NCI-H1092 (cell line): ENCODE measurements around the gene NUF2.
"Not testable (repeated sequence)": the region's sequence is repeated elsewhere in the genome, so short reads cannot be mapped to it uniquely, and the experiment has no call there.

Experiments
- DNase-seq: peaks from one replicate; lab custom pipeline; 2025; lab: John Stamatoyannopoulos, UW

The NUF2 gene

GRCh38 chr1:163335216-163335615, 13.5 kb downstream of the NUF2 start:
- DNase-seq: no peak

DNA sequence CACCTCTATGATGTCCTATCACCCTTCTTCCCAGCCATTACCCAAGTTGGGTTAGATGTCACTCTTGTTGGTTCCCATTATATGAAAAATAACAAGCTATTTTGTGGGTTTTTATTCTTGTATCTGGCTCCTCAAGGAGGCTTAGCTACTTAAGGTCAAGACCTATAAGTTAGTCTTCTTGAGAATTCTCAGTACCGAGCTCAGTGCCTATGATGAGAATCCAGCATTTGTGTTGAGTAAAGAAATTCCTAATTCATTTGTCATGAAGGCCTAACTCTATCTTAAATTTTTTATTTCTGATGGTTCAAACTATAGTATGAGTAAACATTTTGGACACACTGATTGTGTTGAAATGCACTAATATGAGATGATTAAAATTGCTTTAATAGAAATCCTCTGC, 15.9 kb downstream of the NUF2 start:
- no peak for DNase-seq

DNA sequence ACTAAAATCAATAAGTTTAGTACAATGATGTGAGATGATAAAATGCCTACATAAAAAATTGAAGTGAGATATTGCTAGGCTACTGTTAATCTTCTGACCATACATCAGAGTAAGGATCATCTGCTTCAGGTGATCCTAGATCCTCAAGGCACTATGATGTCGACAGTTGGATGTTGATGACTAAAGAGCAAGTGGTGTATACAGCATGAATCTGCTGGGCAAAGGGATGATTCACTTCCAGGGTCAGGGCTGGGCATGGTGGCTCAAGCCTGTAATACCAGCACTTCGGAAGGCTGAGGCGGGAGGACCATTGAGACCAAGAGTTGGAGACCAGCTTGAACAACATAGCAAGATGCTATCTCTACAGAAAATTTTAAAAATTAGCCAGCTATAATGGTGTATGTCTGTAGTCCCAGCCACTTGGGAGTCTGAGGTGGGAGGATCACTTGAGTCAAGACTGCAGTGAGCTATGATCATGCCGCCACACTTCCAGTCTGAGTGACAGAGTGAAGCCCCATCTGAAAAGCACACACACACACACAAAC, 24.6 kb downstream of the NUF2 start:
- no peak for DNase-seq

GRCh38 chr1:163347106-163347505, 25.4 kb downstream of the NUF2 start:
- DNase-seq: no peak

- DNase-seq: no peak
Measured at GRCh38 chr1:163351912-163352311, 30.2 kb downstream of the NUF2 start.

DNA sequence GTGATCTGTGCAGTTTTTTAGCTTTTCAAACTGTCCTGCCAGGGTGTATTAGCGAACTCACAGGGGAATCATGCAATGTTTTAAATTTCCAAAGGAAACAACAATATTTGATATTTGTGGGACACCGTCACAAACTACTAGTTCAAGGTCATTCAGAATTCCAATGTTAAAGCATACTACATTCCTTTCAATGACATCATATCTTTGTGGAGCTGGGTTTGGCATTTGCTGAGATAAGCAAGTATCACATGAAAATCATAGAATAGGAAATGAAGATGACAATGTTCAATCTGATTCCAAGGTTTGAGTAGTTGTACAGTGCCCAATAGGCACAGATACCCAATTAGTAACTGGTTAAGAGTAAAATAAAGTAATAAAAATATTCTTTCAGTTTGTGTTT, 35.6 kb downstream of the NUF2 start:
- DNase-seq: no peak

- DNase-seq: not testable (repeated sequence)
Measured at GRCh38 chr1:163358172-163358571, 36.4 kb downstream of the NUF2 start.

DNA sequence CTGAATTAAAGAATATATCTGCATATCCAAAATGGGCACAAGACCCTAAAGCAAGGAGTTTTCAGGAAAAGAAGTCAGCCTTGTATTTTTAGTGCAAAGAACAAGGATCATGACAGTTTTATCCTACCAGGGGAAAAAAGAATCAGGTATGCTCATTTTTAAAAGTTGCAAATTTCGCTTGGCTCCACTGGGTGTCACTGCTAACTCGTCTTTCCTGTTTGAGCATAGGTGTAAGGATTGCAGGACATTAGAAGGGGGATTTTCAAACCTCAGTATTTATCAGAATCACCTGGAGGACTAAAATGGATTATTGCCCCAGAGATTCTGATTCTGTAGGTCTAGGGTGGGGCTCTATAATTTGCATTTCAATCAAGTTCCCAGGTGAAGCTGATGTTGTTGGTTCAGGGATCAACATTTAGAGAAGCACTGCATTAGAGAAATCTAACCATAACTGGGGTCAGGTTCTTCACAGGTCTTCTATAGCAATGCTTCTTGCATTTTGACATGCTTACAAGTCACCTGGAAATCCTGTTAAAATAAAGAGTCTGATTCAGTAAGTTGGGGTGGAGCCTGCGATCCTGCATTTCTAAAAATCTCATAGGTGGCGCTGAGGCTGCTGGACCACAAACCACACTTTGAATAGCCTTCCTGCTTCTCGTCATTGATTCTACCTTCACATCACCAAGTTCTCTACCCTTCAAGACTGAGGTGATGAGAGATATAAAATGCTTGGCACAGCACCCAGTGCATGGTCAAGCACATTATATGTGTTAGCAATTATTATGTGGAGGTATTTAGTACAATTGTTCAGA, 39.6 kb downstream of the NUF2 start:
- DNase-seq: peak; percentile 72

DNA sequence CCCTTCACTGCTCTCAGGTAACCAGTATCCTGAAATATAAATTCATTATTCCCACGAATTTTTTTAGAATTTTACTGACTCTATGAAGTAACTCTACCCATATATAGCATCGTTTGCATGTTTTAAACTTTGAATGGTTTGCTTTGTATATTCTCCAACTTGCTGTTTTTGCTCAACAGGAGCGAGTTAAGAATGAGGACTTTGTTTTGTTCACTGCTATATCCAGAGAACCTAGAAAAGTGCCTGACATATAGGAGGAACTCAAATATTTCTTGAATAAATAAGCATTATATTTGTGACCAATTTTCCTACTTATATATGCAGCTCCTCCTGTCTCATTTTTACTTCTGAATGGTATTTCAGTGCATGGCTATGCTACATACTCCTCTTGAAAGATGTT, 43.4 kb downstream of the NUF2 start:
- DNase-seq: no peak

- DNase-seq: no peak
Measured at GRCh38 chr1:163366555-163366954, 44.8 kb downstream of the NUF2 start.

- no peak for DNase-seq
Measured at GRCh38 chr1:163367721-163368120, 46.0 kb downstream of the NUF2 start.

GRCh38 chr1:163372576-163372975, 50.8 kb downstream of the NUF2 start:
- DNase-seq: no peak

DNA sequence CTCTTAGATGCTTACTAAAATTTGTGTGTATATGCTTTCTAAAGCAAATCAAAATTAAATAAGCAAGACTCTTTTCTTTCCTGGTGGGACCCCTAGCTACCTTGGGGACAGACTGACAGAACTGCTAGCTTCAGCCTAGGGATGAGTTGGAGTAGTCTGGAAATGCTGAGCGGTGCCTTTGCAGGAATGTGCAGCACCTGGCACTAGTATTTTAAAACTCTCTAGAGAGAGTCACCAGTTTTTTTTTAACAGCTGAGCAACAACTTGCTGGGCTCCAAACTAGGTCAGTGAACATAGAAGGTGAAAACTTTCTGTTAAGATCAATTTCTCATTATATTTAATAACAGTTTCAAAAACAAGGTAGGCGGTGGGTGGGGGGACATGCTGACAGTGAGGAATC, 56.8 kb downstream of the NUF2 start:
- DNase-seq: no peak

DNA sequence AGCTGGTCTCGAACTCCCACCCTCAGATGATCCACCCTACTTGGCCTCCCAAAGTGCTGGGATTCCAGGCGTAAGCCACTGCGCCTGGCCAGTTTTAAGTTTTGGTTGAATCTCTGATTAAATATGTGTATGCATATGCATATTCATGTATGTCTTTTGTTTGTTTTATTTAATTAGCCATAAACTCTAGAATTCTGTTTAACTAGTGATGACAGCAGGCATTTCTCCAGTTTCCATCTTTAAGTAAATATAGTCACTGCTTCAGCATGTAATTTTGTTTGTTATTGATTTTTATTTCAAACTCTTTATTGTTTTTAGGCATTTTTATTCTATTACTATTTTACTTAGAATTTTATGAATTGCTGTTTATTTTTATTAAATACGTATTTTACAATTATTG, 58.0 kb downstream of the NUF2 start:
- no peak for DNase-seq

DNA sequence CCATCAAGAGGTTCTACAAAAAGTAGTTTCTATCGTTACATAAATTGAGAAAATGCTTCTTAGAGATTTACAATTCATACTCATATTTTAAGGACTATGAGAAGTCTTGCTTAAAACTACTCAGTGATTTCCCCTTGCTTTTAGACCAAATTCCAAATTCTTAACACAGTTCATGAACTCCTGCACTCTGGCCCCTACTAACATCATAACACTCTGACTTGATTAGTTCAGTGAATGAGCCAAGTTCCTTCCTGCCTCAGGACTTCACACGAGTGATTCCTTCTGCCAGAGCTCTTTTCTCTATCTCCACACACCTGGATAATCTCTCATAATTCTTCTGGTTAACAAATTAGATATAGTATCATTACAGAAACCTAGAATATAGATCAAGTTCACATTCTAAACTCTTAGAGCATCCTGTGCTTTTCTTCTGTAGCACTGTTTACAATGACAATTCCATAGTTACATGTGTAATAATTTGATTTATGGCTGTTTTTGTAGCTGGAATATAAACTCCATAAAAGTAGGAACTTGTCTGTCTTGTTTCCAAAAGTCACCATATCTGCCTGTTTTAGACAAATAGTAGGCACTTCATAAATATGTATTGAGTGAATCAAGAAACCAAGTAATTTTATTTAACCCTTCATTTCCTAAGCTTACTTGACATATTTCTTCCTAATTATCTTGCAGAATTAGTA, 59.9 kb downstream of the NUF2 start:
- DNase-seq: no peak

DNA sequence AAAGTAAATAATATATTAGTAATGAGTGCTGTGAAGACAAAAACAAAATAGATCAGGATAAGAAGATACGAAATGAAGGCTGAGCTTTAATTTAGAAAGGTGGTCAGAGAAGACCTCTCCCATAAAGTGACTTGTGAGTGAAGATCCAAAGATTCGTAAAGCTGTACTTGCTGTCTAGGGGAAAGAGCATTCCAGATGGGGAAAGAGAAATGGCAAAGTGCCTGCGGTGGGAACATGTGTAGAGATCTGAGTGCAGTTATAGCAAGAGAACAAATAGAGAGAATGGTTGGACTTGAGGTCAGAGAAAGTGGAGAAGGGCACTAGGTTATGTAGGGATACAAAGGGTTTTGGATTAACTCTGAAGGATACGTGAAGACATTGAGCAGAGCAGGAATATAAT, 60.6 kb downstream of the NUF2 start:
- DNase-seq: no peak

GRCh38 chr1:163387146-163387545, 65.4 kb downstream of the NUF2 start:
- DNase-seq: no peak

DNA sequence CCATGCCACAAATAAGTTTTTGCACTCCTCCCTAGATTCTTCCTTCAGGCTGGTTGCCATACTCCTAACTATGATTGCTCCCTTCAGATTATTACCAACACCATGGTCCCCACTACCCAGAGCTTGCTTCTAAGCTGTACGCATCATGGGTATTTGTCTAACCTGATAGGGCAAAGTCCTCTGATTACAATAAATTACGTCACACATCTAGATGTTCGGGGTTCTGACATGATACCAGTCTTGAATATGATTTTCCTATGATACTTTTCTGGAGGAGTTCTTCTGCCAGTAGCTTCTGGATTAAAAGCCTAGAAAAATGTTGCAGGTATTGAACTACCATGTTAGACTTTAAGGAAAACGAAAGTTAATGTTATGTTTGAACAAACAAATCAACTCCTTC, 67.2 kb downstream of the NUF2 start:
- DNase-seq: no peak

- DNase-seq: no peak
Measured at GRCh38 chr1:163395790-163396189, 74.0 kb downstream of the NUF2 start.

DNA sequence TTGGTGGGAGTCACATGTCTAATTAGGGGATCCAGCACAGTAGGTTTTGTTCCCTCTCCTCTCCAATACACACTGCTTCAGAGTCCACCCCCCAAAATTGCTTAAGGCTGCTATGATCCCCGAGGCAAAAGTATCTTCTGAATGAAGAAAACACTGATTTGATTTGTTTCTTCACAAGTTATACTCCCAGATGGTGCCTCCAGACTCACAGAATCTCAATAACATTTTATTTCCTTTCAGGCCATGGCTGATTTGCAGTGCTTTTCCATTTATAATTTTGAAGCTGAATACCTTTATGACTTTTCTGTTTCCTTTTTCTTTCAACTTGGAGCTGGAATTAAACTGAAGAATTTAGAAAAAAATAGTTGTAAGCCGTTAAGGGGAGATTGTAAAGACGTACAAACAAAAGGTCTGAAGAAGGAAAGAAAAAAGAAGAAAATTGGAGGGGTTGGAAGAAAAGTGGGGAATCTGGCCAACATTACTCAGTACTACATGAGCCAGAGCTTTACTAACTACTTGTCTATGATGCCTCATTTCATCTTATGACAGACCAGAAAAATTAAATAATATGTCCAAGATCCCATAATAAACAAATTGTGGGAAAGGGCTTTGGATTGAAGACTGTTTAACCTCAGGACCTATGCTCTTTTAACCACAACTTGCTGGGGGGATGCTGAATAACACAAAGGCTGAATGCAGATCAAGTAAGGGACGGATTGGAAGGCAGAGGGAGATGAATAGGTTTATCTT, 75.9 kb downstream of the NUF2 start:
- DNase-seq: no peak

- DNase-seq: peak; percentile 22
Measured at GRCh38 chr1:163399001-163399400, 77.2 kb downstream of the NUF2 start.

DNA sequence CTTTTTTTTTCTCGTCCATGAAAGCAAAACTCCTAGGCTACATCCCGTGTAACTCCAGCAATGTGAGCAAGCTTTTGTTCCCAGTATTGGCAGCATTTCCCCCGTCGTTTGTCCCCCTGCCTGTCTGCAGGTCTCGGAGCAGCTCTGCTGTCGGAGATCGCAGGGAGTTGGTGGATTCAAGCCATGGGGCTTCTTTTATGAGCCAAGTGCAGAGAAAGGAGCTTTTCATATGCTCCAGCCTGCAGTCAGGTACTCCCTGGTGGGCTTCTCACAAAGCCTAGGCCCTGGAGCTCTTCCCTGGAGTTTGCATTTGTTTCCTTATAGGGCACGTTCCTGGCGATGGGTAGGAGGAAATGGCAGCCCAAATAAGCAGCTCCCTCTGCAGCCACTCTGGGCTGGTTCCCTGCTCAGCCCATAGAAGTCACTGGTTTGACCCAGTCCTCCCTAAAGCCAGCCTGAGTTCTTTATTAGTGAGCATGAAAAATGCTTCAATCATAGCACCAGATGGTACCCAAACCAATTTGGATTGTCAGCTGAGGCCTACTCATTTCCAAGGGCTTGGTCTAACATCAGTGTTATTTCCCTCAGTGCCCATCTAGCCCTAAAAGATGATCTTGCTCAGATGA, 78.3 kb downstream of the NUF2 start:
- DNase-seq: peak; percentile 90
